KMS-11 (cell line): ENCODE data around the gene PHACTR3.

Source experiments
- H2AFZ ChIP-seq: fragments of 200-600 bp; sonication (generic); 2 replicates; pipeline ENCODE4 v1.6.1; 2016; ENCODE audit warnings: antibody characterized with exemption, mixed run types, low read depth
- H3K27ac ChIP-seq: fragments of 200-600 bp; sonication (generic); 2 replicates; pipeline ENCODE4 v1.6.1; 2016; ENCODE audit warnings: mild to moderate bottlenecking, mixed run types
- H3K27me3 ChIP-seq: fragments of 200-600 bp; sonication (generic); 2 replicates; pipeline ENCODE4 v1.6.1; 2017; ENCODE audit warnings: mild to moderate bottlenecking, low read depth, mixed run types, moderate library complexity; ENCODE audit not compliant: insufficient read depth
- H3K36me3 ChIP-seq: fragments of 200-600 bp; sonication (generic); 2 replicates; pipeline ENCODE4 v1.6.1; 2017; ENCODE audit warnings: mild to moderate bottlenecking, mixed run types; ENCODE audit not compliant: insufficient read depth
- H3K4me1 ChIP-seq: fragments of 200-600 bp; sonication (generic); 2 replicates; pipeline ENCODE4 v1.6.1; 2016; ENCODE audit warnings: mild to moderate bottlenecking, low read depth, mixed run types; ENCODE audit not compliant: poor library complexity, severe bottlenecking
- H3K4me2 ChIP-seq: fragments of 200-600 bp; sonication (generic); 2 replicates; pipeline ENCODE4 v1.7.0; 2016; ENCODE audit warnings: mild to moderate bottlenecking, mixed run types
- H3K4me3 ChIP-seq: fragments of 200-600 bp; sonication (generic); IDR thresholded peaks from 2 replicates; pipeline ENCODE4 v1.6.1; 2017; ENCODE audit warnings: low read depth, low read length, mixed read lengths; ENCODE audit not compliant: insufficient read depth
- H3K79me2 ChIP-seq: fragments of 200-600 bp; sonication (generic); 2 replicates; pipeline ENCODE4 v1.6.1; 2016; ENCODE audit warnings: low read depth, mixed run types; ENCODE audit not compliant: insufficient read depth
- H3K9ac ChIP-seq: fragments of 200-600 bp; sonication (generic); 2 replicates; pipeline ENCODE4 v1.6.1; 2016; ENCODE audit warnings: mild to moderate bottlenecking, mixed run types
- H4K20me1 ChIP-seq: fragments of 200-600 bp; sonication (generic); 2 replicates; pipeline ENCODE4 v1.6.1; 2016; ENCODE audit warnings: mild to moderate bottlenecking, mixed run types; ENCODE audit not compliant: insufficient read depth
- CTCF ChIP-seq: fragments of 200-600 bp; sonication (generic); conservative IDR thresholded peaks from 2 replicates; pipeline ENCODE4 v1.6.1; 2017; ENCODE audit warnings: low read depth, mild to moderate bottlenecking, antibody characterized with exemption, low read length, moderate library complexity, mixed read lengths

The PHACTR3 gene

GRCh38 chr20:59668926-59669850, 64.8 kb downstream of the PHACTR3 start:
- peaks cover 8% of the 10 kb centered on the region for H3K27me3 ChIP-seq
- no peaks in the 10 kb centered on the region for H3K36me3 ChIP-seq
- H3K4me2 ChIP-seq, result no peak overlapping the region
- no peaks in the 10 kb centered on the region for H3K4me1 ChIP-seq
- no peaks in the 10 kb centered on the region for H4K20me1 ChIP-seq
- H2AFZ ChIP-seq, result no peak overlapping the region
- no peak overlapping the region for H3K9ac ChIP-seq
- H3K4me3 ChIP-seq, result no peak overlapping the region
- H3K27ac ChIP-seq, result no peak overlapping the region
- no peak for TF ChIP-seq CTCF
- no peaks in the 10 kb centered on the region for H3K79me2 ChIP-seq

GRCh38 chr20:59670786-59671492, 66.6 kb downstream of the PHACTR3 start:
- TF ChIP-seq CTCF, result no peak
- peaks cover 14% of the 10 kb centered on the region for H3K27me3 ChIP-seq
- no peak overlapping the region for H2AFZ ChIP-seq
- no peak overlapping the region for H3K4me2 ChIP-seq
- H3K79me2 ChIP-seq, result no peaks in the 10 kb centered on the region
- no peak overlapping the region for H3K4me3 ChIP-seq
- no peak overlapping the region for H3K9ac ChIP-seq
- no peak overlapping the region for H3K27ac ChIP-seq
- no peaks in the 10 kb centered on the region for H3K4me1 ChIP-seq
- no peaks in the 10 kb centered on the region for H4K20me1 ChIP-seq
- no peaks in the 10 kb centered on the region for H3K36me3 ChIP-seq

GRCh38 chr20:59671661-59672471, 67.5 kb downstream of the PHACTR3 start:
- Histone ChIP-seq H3K36me3 (no peaks in the 10 kb centered on the region), H3K9ac (no peak overlapping the region), H3K27ac (no peak overlapping the region), H3K79me2 (no peaks in the 10 kb centered on the region), H3K27me3 (peaks cover 14% of the 10 kb centered on the region), H3K4me1 (no peaks in the 10 kb centered on the region), H4K20me1 (no peaks in the 10 kb centered on the region), H3K4me2 (no peak overlapping the region), H2AFZ (no peak overlapping the region), H3K4me3 (no peak overlapping the region)
- TF ChIP-seq CTCF, result no peak

- H3K27ac ChIP-seq, result no peak overlapping the region
- H4K20me1 ChIP-seq, result no peaks in the 10 kb centered on the region
- H3K79me2 ChIP-seq, result no peaks in the 10 kb centered on the region
These were observed 68.2 kb downstream of the PHACTR3 start for GRCh38 chr20:59672576-59672975.

More at GRCh38 chr20:59672576-59672975, 68.2 kb downstream of the PHACTR3 start:
- Histone ChIP-seq H3K27me3 (peaks cover 17% of the 10 kb centered on the region), H3K9ac (no peak overlapping the region), H3K4me3 (no peak overlapping the region), H3K4me1 (no peaks in the 10 kb centered on the region), H3K36me3 (no peaks in the 10 kb centered on the region), H2AFZ (no peak overlapping the region), H3K4me2 (no peak overlapping the region)
- no peak for TF ChIP-seq CTCF
